ENCODE data around the gene ALG12. TPM values are rescaled to one million over a fixed set of nuclear protein-coding genes. Genes with fewer than 3 reads are reported as not detected.

Gene ALG12
- total RNA-seq, 3 donors from 2014 or later (not counting 1 experiment from before 2014, with no cell fraction given), result 17.2 to 22.7 (median 19.2) TPM

GRCh38 chr22:49941507-49942316 is 23.5 kb upstream of the ALG12 start:
- TF ChIP-seq CTCF (IDR thresholded peaks at IDR 0.05), result no peak
- WGBS (ENCODE audit: insufficient coverage), result 86% methylated on average over 17 of the region's 17 CpGs
- H3K36me3 Mint-ChIP-seq, result no peaks in the 10 kb centered on the region
- no peak overlapping the region for H3K27ac ChIP-seq (ENCODE audit: low read length)
- no peaks in the 10 kb centered on the region for H3K27me3 ChIP-seq (ENCODE audit: control insufficient read depth, insufficient read depth, low read length)
- peaks cover 0 to 18% of the 10 kb centered on the region in 2 donors for H3K4me1 Mint-ChIP-seq
- H3K27me3 Mint-ChIP-seq (ENCODE audit: low read depth in 2 of 2), result no peaks in the 10 kb centered on the region
- H3K4me1 ChIP-seq (ENCODE audit: control insufficient read depth, insufficient read depth, low read length), result peaks cover 28% of the 10 kb centered on the region
- no peak overlapping the region for H3K4me3 ChIP-seq (ENCODE audit: low read length)
- intact Hi-C loops (cut with micrococcal nuclease), result no loop called here
- peak overlapping the region in 1 of 2 donors; percentile 44 for H3K27ac Mint-ChIP-seq
- H3K9me3 Mint-ChIP-seq, result no peaks in the 10 kb centered on the region
- peaks cover 4% of the 10 kb centered on the region for H3K9me3 ChIP-seq (ENCODE audit: control insufficient read depth, insufficient read depth, low read length)
- no peak for DNase-seq
- H3K36me3 ChIP-seq (ENCODE audit: control insufficient read depth, insufficient read depth, low read length), result no peaks in the 10 kb centered on the region
- ATAC-seq, result no peak
- H3K4me3 Mint-ChIP-seq, result no peak overlapping the region

GRCh38 chr22:49938565-49939136 is 20.4 kb upstream of the ALG12 start:
- Mint-ChIP-seq H3K36me3 (no peaks in the 10 kb centered on the region), H3K4me1 (peaks cover 0 to 11% of the 10 kb centered on the region in 2 donors), H3K27ac (peak overlapping the region in 1 of 2 donors; percentile 89), H3K9me3 (no peaks in the 10 kb centered on the region), H3K27me3 (ENCODE audit: low read depth in 2 of 2) (no peaks in the 10 kb centered on the region), H3K4me3 (no peak overlapping the region)
- Histone ChIP-seq H3K9me3 (ENCODE audit: control insufficient read depth, insufficient read depth, low read length) (no peaks in the 10 kb centered on the region), H3K27ac (ENCODE audit: low read length) (no peak overlapping the region), H3K36me3 (ENCODE audit: control insufficient read depth, insufficient read depth, low read length) (no peaks in the 10 kb centered on the region), H3K4me3 (ENCODE audit: low read length) (no peak overlapping the region), H3K27me3 (ENCODE audit: control insufficient read depth, insufficient read depth, low read length) (no peaks in the 10 kb centered on the region), H3K4me1 (ENCODE audit: control insufficient read depth, insufficient read depth, low read length) (peaks cover 23% of the 10 kb centered on the region)
- intact Hi-C loops (cut with micrococcal nuclease), result no loop called here
- TF ChIP-seq CTCF (IDR thresholded peaks at IDR 0.05), result no peak
- ATAC-seq (no peak), DNase-seq (no peak)
- WGBS (ENCODE audit: insufficient coverage), result 92% methylated on average over 19 of the region's 19 CpGs

- Mint-ChIP-seq H3K36me3 (no peaks in the 10 kb centered on the region), H3K27ac (peak overlapping the region in 1 of 2 donors; percentile 89), H3K4me3 (no peak overlapping the region), H3K9me3 (no peaks in the 10 kb centered on the region), H3K27me3 (ENCODE audit: low read depth in 2 of 2) (no peaks in the 10 kb centered on the region), H3K4me1 (peaks cover 6 to 15% of the 10 kb centered on the region in 2 donors)
- Histone ChIP-seq H3K27ac (ENCODE audit: low read length) (no peak overlapping the region), H3K4me1 (ENCODE audit: control insufficient read depth, insufficient read depth, low read length) (peaks cover 30% of the 10 kb centered on the region), H3K27me3 (ENCODE audit: control insufficient read depth, insufficient read depth, low read length) (no peaks in the 10 kb centered on the region), H3K4me3 (ENCODE audit: low read length) (no peak overlapping the region), H3K9me3 (ENCODE audit: control insufficient read depth, insufficient read depth, low read length) (no peaks in the 10 kb centered on the region), H3K36me3 (ENCODE audit: control insufficient read depth, insufficient read depth, low read length) (no peaks in the 10 kb centered on the region)
- ATAC-seq, result no peak
- 93% methylated on average over 23 of the region's 27 CpGs for WGBS (ENCODE audit: insufficient coverage)
- no peak for TF ChIP-seq CTCF (IDR thresholded peaks at IDR 0.05)
- intact Hi-C loops (cut with micrococcal nuclease), result loop anchor here (2.0 kb wide), 1 partner anchor 23 kb away; the partner anchor contains the start of gene PIM3
- no peak for DNase-seq
Measured at GRCh38 chr22:49937758-49938564, 19.7 kb upstream of the ALG12 start.
